PC-9 (cell line): ENCODE data around the gene GTPBP3.

Experiments
- CTCF ChIP-seq: fragments of 200-600 bp; sonication (generic); conservative IDR thresholded peaks from 2 replicates; pipeline ENCODE4 v1.6.1; 2017; ENCODE audit warnings: mixed run types, antibody characterized with exemption, mild to moderate bottlenecking, moderate library complexity
- EZH2 ChIP-seq: fragments of 200-600 bp; sonication (generic); IDR thresholded peaks from 2 replicates; pipeline ENCODE4 v1.8.0; 2017; ENCODE audit warnings: antibody characterized with exemption, low read depth

GRCh38 chr19:17380426-17381138 is 43.2 kb downstream of the GTPBP3 start:
- TF ChIP-seq CTCF = no peak
- no peak for TF ChIP-seq EZH2
